SW480 (cell line): ENCODE data around the gene OOEP.

Source experiments
- DNase-seq: peaks from one replicate; pipeline ENCODE4 v3.0.0-alpha.2; 2016; ENCODE audit warnings: low spot score

The OOEP gene

DNA sequence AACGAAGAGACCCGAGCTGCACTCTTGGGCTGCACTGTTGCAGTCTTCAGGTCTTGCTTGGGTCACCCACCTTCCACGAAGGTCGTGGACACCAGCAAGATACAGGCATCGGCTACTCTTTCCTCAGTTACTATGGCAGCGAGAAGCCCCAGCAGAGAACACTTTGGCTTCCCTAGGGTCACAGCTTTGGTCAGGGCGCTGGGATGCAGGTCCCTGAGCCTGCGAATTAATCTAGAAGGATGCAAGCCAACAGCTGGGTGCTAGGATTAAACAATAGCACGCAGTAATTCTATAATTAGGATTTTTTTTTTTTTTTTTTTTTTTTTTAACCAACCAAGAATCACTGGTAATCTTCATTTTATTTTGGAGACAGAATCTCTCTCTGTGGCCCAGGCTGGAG lies 5.1 kb downstream of the OOEP start:
- no peak for DNase-seq

DNA sequence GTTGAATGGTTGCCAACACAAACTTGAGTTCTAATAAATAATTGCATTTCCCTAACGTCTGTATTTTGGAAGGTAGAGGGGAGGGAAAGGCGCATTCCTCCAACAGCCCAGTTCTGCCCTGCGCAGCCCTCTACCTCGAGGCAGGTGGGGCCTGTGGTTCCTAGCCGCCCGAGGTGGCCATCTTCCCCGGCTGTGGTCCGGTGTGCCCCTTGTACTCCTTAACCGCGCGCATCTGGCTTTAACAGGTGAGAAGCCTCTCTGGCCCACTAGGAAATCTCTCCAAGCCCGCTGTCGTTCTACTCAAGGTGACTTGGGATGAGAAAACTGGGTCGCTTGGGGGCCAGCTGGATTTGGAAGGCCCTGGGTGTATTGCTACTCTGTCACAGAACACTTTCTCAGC lies 5.6 kb downstream of the OOEP start:
- no peak for DNase-seq

DNA sequence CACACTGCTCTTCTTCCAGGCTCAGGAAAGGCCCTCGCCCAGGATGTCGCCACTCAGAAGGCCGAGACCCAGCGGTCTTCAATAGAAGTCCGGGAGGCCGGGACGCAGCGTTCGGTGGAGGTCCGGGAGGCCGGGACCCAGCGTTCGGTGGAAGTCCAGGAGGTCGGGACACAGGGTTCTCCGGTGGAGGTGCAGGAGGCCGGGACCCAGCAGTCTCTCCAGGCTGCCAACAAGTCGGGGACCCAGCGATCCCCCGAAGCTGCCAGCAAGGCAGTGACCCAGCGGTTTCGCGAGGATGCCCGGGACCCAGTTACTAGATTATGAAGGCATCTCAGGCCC lies 6.2 kb downstream of the OOEP start:
- DNase-seq = no peak

GRCh38 chr6:73362869-73363536 lies 6.7 kb downstream of the OOEP start:
- DNase-seq = no peak

GRCh38 chr6:73362358-73362757 lies 7.3 kb downstream of the OOEP start, which contains the start of gene KHDC3L:
KHDC3L (plus strand) TSS chr6:73362658; CDS start chr6:73362730, 72 bp downstream.
- no peak for DNase-seq

- DNase-seq = no peak
These were observed 15.8 kb downstream of the OOEP start, which contains the start of gene DPPA5 for GRCh38 chr6:73353636-73354593. DPPA5 (minus strand) TSS chr6:73354276; CDS start chr6:73354225, 51 bp downstream.

DNA sequence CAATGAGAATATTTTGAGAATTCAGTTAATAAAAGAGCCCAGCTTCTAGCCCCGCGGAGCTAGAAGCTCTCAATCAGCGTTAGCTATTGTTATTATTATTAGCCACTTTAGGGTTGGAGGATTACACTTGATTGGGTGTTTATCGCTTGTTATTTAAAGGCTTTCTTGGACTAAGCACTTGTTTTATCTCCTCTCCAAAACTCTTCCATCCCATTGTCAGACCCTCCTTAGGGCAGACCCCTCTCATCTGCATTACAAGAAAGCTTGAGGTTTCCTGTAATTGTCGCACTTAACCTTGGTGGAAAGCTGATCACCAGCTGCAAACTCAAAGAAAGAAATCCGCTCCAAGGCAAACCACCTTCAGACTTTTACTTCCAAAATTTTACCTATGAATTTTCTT lies 20.4 kb downstream of the OOEP start:
- no peak for DNase-seq

DNA sequence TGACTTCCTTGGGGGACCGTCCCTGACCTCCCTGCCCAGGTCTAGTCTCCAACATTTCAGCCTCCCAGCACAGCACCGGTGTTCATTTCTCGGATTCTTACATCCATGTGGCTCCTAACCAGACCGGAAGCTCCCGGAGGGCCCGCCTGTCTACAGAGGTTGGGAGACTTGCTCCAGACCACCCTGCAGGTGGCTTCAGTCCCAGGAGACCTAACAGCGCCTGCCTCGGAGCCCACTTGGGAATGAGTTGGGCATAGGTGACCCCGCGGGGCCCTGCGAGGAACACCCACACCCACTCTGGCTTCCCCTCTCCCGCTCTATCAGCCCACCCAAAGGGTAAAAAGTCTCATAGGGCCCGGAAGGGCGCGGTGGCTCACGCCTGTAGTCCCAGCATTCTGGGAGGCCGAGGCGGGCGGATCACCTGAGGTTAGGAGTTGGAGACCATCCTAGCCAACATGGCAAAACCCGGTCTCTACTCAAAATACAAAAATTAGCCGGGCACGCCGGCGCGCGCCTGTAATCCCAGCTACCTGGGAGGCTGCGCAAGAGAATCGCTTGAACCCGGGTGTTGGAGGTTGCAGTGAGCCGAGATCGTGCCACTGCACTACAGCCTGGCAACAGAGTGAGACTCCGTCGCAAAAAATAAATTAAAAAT lies 21.0 kb downstream of the OOEP start:
- DNase-seq = no peak

GRCh38 chr6:73343164-73343563 lies 26.5 kb downstream of the OOEP start:
- DNase-seq = no peak

- no peak for DNase-seq
These were observed 27.5 kb downstream of the OOEP start for GRCh38 chr6:73342174-73342573.

GRCh38 chr6:73341335-73341734 lies 28.4 kb downstream of the OOEP start:
- no peak for DNase-seq

DNA sequence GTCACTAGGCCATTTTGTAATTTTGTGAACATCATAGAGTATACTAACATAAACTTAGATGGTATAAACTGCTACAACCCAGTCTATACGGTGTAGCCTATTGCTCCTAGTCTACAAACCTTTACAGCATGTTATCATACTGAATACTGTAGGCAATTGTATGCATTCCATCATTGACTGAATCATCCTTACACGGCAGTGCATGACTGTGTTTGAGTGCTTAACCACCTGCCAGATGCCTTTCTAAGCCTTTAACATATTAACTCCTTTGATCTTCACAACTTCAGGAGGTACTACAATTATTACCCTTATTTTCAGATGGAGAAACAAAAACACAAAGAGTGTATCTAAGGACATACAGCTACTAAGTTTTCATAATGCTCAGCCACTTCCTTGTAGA lies 29.6 kb downstream of the OOEP start:
- DNase-seq = peak; percentile 92

- DNase-seq = peak; percentile 54
These were observed 30.4 kb downstream of the OOEP start for GRCh38 chr6:73339340-73339739.

DNA sequence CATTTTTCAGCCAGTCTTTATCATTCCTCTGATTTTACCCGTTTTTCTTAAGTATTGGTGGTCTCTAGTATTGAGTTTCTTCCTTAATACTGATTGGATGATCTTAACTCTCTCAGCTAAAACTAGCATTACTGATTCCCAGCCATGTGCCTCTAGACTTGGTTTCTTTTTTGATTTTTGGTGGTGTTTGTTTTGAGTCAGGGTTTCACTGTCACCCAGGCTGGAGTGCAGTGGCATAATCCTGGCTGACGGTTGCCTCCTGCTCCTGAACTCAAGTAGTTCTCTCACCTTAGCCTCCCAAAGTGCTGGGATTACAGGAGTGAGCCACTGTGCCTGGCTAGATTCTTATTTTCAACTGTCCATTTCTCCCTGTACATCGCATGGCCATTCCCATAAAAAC lies 40.5 kb downstream of the OOEP start:
- no peak for DNase-seq

GRCh38 chr6:73328790-73329189 lies 40.9 kb downstream of the OOEP start:
- DNase-seq = no peak

- no peak for DNase-seq
These were observed 44.0 kb downstream of the OOEP start for GRCh38 chr6:73325656-73326055.

DNA sequence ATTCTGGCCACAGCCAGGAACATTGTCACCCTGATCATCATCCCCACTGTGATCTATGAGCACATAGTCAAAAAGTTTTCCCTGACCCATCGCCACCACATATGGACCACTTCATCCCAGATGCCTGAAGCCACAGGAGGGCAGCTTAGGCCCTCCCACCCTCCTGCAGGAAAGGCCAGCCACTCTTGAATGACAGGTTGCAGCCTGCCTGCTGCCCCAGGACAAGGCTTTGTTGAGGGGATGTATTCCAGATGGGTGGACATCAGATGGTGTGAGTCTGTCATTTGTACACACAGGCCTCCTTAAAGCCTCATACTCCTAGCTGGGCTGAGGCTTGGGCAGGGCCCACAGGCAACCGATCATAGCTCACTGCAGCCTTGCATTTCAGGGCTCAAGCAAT lies 46.4 kb downstream of the OOEP start:
- DNase-seq = no peak
